ENCODE data around the gene C19orf38.

DNA sequence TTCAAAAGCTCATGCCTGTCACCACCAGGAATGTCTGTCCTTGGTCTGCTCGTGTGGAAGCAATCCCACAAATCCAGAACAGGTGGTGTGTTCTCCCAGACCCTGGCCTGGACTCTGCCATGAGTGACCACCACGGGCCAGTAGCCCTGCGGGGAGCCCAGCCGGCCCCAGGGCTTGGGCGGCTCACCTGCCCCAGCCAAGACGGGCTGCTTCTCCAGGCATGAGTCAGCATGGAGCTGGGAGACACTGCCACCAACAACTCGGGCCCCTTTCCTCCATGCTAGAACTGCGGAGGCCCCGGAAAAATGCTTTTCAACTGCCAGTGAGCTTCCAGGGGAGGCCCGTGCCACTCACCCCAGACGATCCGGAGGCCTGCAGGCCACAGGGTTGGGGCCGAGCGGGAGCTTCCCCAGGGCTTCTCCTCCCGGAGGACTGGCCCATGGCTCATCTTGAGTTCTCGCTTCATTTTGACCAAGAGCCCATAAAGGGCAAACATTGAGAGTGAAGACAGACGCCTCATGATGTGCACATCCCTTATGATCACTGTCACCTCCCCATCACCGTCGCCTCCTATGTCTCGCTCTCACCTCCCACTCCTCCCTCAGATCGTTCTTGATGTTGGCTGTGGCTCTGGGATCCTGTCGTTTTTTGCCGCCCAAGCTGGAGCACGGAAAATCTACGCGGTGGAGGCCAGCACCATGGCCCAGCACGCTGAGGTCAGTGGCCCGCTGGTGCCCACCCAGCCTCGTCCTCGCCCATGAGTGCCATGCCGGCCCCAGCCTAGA is 63.6 kb downstream of the C19orf38 start:
- TF ChIP-seq CTCF (IDR thresholded peaks at IDR 0.05) (no peak), ZFX (IDR thresholded peaks at IDR 0.05; ENCODE audit: borderline replicate concordance) (no peak)
